IPS DF 19.7 (cell line): ENCODE results near the gene ATP2B1.
A peak's percentile ranks its signal among the peaks of the same experiment; 100 is the strongest.

Source experiments
- DNase-seq: peaks from one replicate; pipeline ENCODE4 v3.0.0-alpha.2; 2013; ENCODE audit warnings: low read depth, low spot score

Gene ATP2B1

GRCh38 chr12:89661706-89662330, 46.8 kb downstream of the ATP2B1 start:
- no peak for DNase-seq

GRCh38 chr12:89657739-89658138, 50.9 kb downstream of the ATP2B1 start:
- DNase-seq: no peak

GRCh38 chr12:89657066-89657465, 51.6 kb downstream of the ATP2B1 start:
- DNase-seq: no peak

- DNase-seq: no peak
Observed at GRCh38 chr12:89655841-89656240, 52.8 kb downstream of the ATP2B1 start.

- no peak for DNase-seq
Observed at GRCh38 chr12:89651192-89651591, 57.4 kb downstream of the ATP2B1 start.

- DNase-seq: no peak
Observed at GRCh38 chr12:89650239-89650638, 58.4 kb downstream of the ATP2B1 start.

- no peak for DNase-seq
Observed at GRCh38 chr12:89649820-89650219, 58.8 kb downstream of the ATP2B1 start.

- DNase-seq: no peak
Observed at GRCh38 chr12:89649139-89649538, 59.5 kb downstream of the ATP2B1 start.

- peak; percentile 45 for DNase-seq
Observed at GRCh38 chr12:89648211-89648930, 60.3 kb downstream of the ATP2B1 start.

- no peak for DNase-seq
Observed at GRCh38 chr12:89645434-89645833, 63.2 kb downstream of the ATP2B1 start.

- no peak for DNase-seq
Observed at GRCh38 chr12:89642959-89643358, 65.7 kb downstream of the ATP2B1 start.

- no peak for DNase-seq
Observed at GRCh38 chr12:89636776-89637160, 71.9 kb downstream of the ATP2B1 start.

GRCh38 chr12:89636052-89636775, 72.4 kb downstream of the ATP2B1 start:
- DNase-seq: no peak

- DNase-seq: no peak
Observed at GRCh38 chr12:89634508-89634907, 74.1 kb downstream of the ATP2B1 start.

GRCh38 chr12:89632778-89633177, 75.9 kb downstream of the ATP2B1 start:
- DNase-seq: no peak

GRCh38 chr12:89622115-89622514, 86.5 kb downstream of the ATP2B1 start:
- no peak for DNase-seq

- DNase-seq: no peak
Observed at GRCh38 chr12:89621521-89621920, 87.1 kb downstream of the ATP2B1 start.

- DNase-seq: no peak
Observed at GRCh38 chr12:89619764-89620163, 88.9 kb downstream of the ATP2B1 start.

GRCh38 chr12:89618113-89618862, 90.3 kb downstream of the ATP2B1 start:
- no peak for DNase-seq

GRCh38 chr12:89610366-89610765, 98.3 kb downstream of the ATP2B1 start:
- no peak for DNase-seq

- no peak for DNase-seq
Observed at GRCh38 chr12:89603678-89604077, 105.0 kb downstream of the ATP2B1 start.

- DNase-seq: no peak
Observed at GRCh38 chr12:89597770-89598169, 110.9 kb downstream of the ATP2B1 start.
